HG02798 (cell line): ENCODE data around the gene FYN.

Experiments used
- ATAC-seq: cut with Tn5 transposase; IDR thresholded peaks from one replicate; pipeline ENCODE4 v1.9.1; 2021; ENCODE audit warnings: mild to moderate bottlenecking; ENCODE audit not compliant: unreplicated experiment, poor library complexity

Gene FYN

DNA sequence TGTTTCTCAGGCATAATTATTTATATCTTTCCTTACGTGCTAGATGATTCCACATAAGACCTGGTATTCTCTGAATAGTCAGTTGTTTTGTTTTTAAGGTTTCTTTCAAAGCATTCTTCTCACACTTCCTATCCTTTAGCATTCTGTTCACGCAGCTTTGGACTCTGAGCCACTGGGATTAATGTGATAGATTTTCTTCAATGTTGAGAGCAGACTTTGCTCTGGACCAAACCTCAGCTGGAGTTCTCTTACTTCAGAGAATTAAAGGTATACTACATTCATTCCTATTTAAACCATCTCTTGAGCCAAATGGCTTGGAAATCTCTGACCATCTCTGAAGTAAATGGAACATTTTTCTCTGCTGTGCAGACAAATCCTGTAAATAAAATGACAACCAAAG, 196.9 kb downstream of the FYN start:
- ATAC-seq = no peak

DNA sequence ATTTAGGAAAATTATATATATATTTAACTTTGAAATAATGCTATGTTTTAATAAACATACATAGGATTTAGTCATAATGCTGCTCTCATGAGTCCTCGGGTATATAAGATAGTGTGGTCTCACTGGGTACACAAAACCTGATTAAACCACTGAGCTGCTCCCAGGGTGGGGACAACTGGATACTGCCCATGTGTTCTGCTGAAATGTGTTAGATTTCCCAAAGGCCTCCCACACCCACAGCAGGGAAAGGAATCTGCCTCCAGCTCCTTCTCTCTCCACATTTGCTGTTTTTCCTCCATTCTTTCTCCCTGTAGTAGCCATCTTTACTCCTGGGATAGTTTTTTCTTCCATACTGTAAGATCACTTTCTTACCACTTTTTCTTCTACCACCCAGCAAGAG, 198.4 kb downstream of the FYN start:
- no peak for ATAC-seq

DNA sequence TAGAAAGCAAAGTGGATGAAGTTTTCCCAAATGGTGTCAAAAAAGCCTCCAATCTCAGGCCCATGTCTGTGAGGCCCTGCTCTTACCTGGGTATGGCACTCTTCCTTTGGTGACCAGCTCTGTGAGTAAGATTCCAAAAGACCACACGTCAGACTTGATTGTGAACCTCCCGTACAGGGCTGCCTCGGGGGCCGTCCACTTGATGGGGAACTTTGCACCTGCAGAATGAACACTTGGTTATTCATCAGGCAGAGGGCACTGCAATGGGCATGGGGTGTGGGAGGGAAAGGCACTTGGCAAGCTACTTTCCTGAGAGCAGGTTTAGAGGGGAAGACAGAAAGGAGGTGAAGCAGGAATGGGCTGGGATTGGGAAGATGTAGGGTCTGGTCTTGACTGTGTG, 198.8 kb downstream of the FYN start:
- no peak for ATAC-seq

DNA sequence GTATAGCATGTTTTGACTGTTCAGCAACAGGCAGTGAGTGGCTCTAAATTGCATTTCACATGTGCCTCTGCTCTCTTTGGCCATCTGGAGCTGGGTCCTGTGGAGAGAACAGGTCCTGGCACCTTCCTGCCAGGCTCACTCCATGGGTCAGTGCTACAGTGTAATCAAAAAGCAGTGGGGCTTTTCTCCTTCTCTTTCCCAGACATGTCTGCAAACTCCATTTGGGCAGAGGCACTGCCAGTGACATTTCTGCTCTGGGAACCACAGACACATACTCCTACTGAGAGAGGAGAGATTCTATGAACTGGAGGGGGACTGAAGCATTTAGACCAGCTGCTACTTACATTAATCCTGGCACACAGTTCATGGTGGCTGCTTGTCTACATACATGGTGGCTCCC, 199.3 kb downstream of the FYN start:
- no peak for ATAC-seq

DNA sequence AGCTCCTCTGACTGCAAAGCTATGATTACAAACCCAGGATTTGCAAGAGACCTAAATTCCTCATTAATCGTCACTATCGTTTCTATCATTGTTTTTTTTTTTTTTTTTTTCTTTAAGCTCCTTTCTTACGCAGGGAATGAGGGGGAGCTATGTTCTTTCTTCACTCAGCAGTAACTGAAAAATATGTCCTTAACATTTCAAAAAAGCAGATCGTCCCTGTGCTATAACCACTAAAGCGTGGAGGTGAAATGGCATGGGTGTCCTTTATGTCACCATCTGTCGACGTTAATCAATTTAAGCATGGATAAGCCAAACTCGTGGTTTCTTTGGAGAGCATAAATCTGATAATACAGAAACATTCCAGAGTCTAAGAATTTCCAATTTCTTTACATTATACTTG, 199.7 kb downstream of the FYN start:
- ATAC-seq = no peak

DNA sequence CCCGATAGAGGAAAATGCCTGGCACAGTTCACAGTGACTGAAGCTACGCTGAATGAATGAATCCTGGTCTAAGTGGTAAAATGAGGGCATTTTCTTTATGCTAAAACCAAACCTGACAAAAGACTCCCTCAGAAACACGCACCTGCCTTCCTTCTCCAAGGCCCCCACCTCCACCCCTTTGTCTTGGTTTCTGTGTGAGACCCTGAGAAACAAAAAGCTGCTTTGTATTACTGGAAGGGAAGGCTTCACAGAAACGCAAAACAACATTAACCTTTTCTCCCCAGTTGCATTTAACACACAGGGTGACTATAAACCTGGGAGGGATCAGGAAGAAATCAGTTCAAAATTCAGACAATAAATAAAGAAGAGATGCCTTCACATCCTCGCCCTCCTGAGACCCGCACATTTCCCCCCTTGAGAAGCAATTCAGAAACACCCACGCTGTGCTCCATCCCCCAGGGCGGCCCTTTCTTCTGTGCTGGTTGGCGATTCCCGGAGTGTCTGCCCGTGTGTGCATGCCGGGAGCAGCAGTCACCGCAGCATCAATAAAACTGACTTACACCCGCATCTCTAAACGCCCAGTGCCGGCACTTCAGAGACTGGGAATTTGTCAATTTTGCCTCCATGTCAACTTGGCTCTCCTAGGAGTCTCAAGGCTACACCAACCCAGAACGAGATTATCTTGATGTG, 200.3 kb downstream of the FYN start:
- no peak for ATAC-seq

DNA sequence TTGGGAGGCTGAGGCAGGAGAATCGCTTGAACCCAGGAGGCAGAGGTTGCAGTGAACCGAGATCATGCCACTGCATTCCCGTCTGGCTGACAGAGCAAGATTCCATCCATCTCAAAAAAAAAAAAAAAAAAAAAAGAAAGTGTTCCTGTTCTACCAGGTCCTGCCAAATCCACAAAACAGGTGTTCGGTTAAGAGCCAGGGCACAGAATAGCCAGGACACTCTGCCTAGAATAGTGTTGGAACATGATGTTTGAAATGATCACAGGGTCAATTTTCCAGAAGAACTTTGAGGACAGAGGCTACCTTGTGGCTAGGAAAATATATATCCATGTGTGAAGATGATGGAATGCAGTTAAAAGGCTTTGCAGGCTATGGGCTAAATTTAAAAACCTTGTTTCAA, 203.9 kb downstream of the FYN start:
- ATAC-seq = no peak

DNA sequence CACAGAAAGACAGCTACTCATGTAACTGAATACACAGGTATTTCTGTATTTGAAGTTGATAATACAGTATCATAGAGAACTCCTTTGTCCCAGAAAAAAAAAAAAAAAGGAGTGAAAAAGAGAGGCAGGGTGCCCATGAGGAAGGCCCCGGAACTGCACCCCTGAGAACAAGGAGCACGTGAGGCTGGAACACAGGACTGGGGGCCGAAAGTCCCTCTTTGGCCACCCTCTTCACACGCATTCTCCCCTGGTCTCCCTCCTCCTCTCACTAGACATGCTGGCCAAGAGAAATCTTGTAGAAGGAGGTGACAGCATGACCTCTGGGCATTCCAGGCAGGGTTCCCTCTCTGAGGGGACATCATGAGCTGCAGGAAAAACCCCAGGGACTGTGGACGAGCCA, 204.8 kb downstream of the FYN start:
- ATAC-seq = no peak

DNA sequence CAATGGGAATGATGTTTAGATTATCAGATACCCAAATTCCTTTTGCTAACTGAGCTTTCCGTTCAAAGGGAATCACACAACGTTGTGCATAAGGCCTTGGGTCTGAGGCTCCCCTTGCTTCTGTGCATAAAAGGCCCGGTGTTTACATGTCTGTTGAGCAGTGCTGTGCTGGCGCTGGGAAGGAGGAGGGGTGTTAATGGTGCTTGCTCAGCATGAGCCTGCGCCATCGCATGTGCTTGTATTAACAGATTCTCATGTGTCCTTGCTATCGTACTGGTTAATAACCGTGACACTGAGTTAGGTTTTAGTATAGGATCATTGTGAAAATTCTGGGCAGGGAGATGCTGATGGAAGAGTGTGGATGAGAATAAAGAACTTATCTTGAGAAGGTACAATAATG, 205.3 kb downstream of the FYN start:
- no peak for ATAC-seq

DNA sequence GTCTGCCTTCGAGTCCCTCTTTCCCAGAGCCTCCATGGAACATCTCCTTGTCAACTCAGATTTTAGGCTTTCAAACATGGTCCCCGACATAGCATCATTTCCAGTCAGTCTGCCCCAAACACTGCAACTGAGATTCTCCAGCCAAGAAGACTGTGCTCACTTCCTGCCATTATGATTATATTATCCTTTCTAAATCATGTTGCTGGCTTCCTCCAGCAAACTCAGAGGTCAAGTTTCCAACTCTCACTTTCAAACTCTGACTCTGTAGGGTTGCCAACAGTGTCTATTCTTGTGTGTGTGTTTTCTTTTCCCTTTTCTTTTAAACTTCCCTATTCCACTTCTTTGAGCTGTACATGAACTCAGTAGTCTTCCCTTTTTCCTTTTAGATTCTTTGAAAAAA, 206.4 kb downstream of the FYN start:
- no peak for ATAC-seq

DNA sequence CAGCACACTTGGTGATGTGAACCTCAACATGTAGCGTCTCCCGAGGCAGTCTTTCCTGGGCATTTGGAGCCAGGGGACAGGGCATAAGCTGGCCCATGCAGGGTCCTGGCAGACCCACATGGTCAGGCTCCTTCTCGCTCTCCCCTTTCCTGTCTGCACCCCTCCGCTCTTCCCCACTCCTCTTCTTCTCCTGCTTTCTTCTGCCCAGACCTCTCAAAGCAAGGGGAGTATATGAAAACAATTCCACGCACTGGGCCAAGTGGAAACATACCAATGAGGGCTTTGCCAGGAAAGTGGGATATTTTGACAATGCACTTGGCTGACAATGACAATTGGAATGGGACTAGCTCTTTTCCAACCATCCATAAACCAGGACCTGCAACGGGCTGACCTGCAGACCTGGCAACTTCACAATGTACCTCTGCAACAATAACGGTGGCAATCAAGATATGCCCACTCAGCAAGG, 208.7 kb downstream of the FYN start:
- ATAC-seq = no peak

DNA sequence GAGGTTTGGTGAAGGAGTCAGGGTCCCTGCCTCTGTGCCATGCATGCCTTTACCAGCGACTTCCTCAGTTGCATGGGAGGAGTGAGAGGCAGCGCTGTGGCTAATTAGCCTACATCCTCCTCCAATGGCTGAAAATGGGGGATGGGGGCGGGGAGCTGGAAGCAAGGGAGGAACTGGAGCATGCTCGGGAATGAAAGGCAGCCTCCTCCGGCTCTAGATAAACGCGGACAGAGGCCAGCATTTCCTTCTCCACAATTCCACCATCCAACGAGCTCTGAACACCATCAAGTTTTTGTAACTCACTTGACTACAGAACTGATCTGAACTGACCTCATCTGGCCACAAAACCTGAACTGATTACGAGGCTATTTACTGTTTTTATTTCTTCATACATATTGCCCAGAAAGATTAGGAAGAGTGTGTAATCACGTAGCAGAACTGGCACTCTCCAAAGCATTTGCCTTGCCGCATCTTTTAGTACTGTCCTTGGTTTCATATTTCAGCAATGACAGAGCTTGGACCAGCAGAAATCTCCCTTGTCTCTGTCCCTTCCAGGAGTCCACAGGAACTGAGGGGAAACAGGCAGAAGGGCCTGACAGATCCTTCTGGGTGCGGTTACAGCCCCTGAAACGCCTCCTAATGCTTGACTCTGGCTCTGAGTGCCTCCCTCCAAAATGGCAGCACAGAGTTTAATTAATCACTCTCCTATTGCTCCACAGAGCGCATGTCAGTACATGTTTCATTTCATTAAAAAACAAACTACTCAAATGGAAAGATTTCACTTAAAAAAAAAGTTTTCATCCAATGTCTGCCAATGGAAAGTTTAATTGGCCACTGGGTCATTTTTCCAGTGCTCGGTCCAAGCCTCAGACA, 209.3 kb downstream of the FYN start:
- ATAC-seq = no peak

DNA sequence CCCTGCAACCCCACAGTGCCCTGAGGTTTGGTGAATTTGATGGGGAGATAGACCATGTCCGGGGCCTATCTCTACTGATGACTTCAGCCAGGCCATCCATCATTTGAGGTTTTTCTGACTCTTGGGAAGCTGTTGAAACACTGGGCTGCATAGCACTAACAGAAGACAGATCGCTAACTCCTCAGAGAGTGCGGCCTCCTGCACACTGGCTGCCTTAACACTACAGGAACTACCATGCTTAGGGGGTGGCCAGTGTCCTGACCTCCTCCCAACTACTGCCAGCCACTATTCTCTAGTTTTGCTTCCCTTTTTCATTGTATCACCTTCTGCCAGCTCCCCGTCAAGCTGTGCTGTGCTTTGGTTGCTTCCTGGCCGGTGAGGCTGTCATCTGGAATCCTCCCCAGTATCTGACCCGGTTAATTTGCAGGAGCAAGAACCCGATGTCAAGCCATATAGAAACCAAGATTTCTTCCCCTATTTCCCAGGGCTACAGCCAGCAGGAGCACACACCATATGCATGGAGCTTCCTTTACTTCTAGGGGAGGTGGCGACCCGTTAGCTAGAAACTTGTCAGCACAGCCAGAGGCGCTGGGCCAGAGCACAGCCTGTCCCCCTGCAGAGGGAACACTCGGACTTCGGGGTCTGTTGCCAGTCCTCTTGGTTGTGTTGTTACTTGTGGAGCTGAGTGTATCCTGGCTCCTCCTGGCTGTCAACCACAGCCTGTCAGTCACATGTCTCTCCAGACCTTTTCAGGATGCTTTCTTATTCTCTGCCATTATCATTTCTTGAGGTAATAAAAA, 210.3 kb downstream of the FYN start:
- ATAC-seq = no peak

DNA sequence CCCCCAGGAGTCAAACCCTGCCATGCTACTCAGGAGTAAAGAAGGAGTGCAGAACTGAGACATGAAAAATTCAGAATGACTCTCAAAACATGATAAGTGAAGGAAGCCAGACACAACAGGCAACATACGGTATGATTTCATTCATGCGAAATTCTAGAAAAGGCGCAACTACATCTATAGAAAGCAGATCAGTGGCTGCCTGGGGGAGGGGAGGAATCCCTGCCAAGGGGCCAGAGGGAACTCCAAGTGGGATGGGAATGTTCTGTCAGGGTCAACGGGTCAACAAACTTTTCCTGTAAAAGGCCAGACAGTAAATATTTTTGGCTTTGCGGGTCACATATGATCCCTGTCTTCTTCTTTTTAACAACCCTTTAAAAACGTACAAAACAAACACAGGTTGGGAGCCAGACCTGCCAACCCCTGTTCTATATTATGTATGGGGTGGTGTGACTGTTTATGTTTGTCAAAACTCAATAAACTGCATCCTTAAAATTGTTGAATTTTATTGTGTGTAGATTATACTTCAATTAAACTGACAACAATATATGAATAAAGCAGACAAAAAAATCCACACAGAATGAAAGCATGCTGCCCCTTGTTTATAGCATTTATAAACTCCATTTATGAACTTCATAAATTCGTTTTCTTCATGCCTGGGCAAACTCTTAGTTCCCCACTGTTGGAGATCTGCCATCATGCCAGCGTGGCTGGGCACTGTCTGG, 211.0 kb downstream of the FYN start:
- ATAC-seq = no peak

DNA sequence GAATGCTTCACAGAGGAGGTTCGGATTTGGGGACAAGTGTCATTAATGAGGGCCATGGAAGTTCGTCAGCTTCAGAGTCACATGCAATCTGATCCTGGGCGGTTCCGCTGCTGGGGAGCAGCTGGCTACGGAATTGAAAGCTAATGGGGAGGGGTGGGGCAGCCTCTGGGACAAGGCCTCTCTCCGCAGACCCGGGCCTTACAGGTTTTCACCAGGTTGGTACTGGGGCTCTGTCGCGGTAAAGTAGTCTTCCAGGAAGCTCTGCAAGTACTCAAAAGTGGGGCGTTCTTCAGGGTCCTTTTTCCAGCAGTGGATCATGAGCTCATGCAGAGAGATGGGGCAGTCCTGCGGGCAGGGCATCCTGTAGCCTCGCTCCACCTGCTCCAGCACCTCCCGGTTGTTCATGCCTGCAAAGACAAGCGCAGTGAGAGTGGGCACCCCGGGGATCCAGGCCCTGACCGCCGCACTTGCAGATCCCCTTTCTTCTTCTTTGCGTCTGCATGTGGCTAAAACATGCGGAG, 211.7 kb downstream of the FYN start:
- no peak for ATAC-seq

DNA sequence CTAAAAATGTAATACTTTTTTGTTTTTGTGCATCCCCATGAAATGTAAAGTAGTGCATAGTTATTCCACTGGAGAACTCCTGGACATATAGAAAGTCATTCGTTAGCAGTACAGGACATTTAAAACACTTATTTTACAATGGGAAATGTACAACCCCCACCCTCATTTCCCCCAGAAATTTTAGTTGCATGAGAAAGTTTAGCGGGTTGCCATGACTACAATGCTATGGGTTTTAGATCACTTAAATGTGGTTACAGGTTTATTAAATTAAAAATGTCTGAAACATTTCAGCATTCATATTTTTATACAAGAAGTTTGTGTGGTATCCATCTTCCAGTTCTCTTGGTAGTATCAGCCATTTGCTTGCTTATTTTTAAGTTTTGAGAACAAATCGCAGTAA, 212.7 kb downstream of the FYN start:
- no peak for ATAC-seq

DNA sequence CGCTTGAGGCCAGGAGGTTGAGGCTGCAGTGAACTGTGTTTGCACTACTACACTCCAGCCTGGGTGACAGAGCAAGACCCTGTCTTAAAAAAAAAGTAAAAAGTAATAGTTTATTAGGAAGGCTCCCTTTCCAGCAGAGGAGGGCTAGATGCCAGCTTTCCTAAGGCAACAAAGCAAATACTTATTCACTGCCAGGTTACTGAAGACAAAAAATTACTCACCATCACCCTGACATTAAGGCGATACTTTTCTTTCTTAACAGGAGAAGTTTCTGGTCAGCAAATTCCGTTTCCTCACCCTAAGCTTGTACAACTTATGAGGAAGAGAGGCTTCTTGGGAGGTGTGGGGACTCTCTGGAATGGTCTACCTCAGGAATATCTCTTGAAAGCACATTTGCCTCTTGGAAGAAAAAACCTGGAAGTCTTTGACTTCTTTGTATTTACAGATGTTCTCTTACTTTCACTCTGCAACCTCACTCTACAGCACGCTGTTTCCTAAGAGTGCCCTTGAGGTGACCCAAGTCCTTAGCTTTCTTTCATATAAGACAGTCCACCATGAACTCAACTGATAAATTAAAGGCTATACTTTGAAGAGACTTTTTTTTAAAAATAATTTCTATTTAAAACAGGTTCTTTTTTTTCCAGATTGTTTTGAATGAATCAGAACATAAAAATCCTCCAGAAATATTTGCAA, 214.6 kb downstream of the FYN start:
- no peak for ATAC-seq

DNA sequence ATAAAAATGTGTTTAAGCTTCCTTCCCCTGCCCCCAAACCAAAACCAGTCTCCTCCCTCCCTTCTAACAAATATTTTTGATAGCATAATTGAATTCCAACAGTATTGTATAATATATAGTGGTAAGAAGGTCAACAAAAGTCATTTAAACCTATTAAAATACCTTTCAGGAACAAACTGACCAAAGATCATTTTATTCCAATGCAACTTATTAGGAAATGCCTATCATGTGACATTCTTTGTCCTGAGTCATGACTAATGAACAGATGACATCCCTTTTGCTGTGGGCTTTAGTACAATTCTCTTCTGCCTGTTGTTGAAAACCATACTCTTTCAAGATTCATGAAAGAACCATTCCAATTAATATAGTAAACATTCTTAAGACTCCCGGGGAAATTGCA, 216.1 kb downstream of the FYN start:
- ATAC-seq = no peak

DNA sequence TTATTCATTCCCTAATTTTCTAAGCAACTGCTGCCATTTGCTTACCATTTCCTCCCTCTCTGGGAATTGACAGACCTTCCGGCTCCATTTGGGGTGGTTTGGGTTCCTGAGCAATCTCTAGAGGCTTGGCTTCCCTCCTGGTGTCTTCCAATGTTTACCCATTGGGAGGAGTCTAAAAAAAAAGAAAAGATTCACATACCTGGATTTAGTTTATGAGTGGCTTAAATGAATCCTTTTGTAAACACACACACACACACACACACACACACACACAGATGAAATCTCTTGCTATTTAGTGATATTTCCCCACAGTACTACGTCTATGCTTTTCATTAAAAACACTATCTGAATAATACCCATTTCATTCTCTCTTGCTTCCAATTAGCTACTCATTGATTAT, 219.3 kb downstream of the FYN start:
- ATAC-seq = no peak

DNA sequence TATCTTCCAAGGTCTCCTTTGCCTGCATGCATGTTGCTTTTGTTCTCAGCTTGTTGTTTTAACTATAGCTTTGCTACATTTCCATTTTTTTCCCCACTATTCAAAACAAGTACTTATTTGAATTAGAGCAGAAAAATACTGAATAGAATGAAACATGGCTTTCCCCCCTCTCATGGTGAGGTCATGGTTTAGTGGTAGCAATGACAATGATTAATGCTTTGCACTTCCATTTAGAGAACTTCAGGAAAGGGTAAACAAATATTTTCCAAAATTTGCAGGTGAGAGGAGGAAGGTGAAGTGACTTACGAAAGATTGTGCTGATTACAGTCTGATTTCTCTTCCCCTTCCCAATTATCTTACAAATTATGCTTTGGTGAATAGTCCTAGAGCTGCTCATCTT, 219.8 kb downstream of the FYN start:
- ATAC-seq = no peak
